Natural killer cell (primary cell): Measurements from ENCODE around the gene RAP1A. TPM values are rescaled to one million over a fixed set of nuclear protein-coding genes. Genes with fewer than 3 reads are reported as not detected.

Experiments
- ATAC-seq, 3 donors: fragments of 150-1000 bp in 2 of 3; fragments of 200-7000 bp in 1 of 3; cut with Tn5 transposase; 1 replicate in 1 of 3; 2 replicates in 2 of 3; pipeline ENCODE4 v1.10.0; 2021; ENCODE audit warnings: mild to moderate bottlenecking in 2 of 3, moderate library complexity in 2 of 3
- DNase-seq, 2 donors: peaks; one replicate each; pipeline versions ENCODE4 v3.0.0 to v3.0.0-alpha.2; 2013 to 2021; ENCODE audit warnings: mixed read lengths in 1 of 2
- H3K27ac ChIP-seq: one replicate; pipeline ENCODE4 v1.5.1; 2013; ENCODE audit warnings: mild to moderate bottlenecking, low read length
- H3K27me3 ChIP-seq: one replicate; pipeline ENCODE4 v1.6.1; 2013; ENCODE audit warnings: low read length; ENCODE audit not compliant: control insufficient read depth, insufficient read depth
- H3K36me3 ChIP-seq: one replicate; pipeline ENCODE4 v1.6.1; 2013; ENCODE audit warnings: low read length; ENCODE audit not compliant: control insufficient read depth, insufficient read depth
- H3K4me1 ChIP-seq: one replicate; pipeline ENCODE4 v1.6.1; 2013; ENCODE audit warnings: low read length; ENCODE audit not compliant: control insufficient read depth, insufficient read depth
- H3K4me3 ChIP-seq: one replicate; pipeline ENCODE4 v1.5.1; 2013; ENCODE audit warnings: low read length
- H3K9me3 ChIP-seq: one replicate; pipeline ENCODE4 v1.6.1; 2013; ENCODE audit warnings: low read length; ENCODE audit not compliant: control insufficient read depth, insufficient read depth
- H3K27ac Mint-ChIP-seq, 2 donors: one replicate each; pipeline ENCODE4 v1.8.0; 2022; ENCODE audit warnings: mild to moderate bottlenecking in 2 of 2, mixed read lengths in 2 of 2, moderate library complexity in 1 of 2
- H3K27me3 Mint-ChIP-seq, 2 donors: one replicate each; pipeline ENCODE4 v1.8.0; 2022; ENCODE audit warnings: low read depth in 2 of 2, mixed read lengths in 2 of 2
- H3K36me3 Mint-ChIP-seq: one replicate; pipeline ENCODE4 v1.8.0; 2022; ENCODE audit warnings: mixed read lengths
- H3K4me1 Mint-ChIP-seq, 2 donors: one replicate each; pipeline ENCODE4 v1.8.0; 2022; ENCODE audit warnings: mixed read lengths in 2 of 2
- H3K4me3 Mint-ChIP-seq: one replicate; pipeline ENCODE4 v1.8.0; 2022; ENCODE audit warnings: mild to moderate bottlenecking, moderate library complexity, mixed read lengths
- H3K9me3 Mint-ChIP-seq, 2 donors: one replicate each; pipeline ENCODE4 v1.8.0; 2022; ENCODE audit warnings: mixed read lengths in 2 of 2
- CTCF ChIP-seq: fragments of 200-600 bp; IDR thresholded peaks from one replicate; pipeline ENCODE4 v1.8.0; 2022; ENCODE audit warnings: antibody characterized with exemption
- WGBS: methylation state at CpG from one replicate; pipeline ENCODE4 v1.1.7; 2013; ENCODE audit warnings: missing lambda C conversion rate; ENCODE audit not compliant: insufficient coverage; 5-methylcytosine and 5-hydroxymethylcytosine counted together
- intact Hi-C: fragments of 100-400 bp; cut with micrococcal nuclease; formaldehyde crosslinking; loops from one replicate; pipeline ENCODE4 v1.14.2; 2022
- total RNA-seq, 4 donors: library from RNA; stranded (reverse); fragments of 120-200 nt in 1 of 4; gene quantifications; one replicate each; pipeline versions ENCODE4 v1.2.3 to v1.2.4, GENCODE V29; 2013 to 2022

RAP1A gene
- total RNA-seq, 3 donors from 2014 or later (not counting 1 experiment from before 2014, with no cell fraction given), result 83.7 to 112 (median 104) TPM

GRCh38 chr1:111581166-111581565 lies 38.4 kb upstream of the RAP1A start:
- H3K27me3 ChIP-seq, result no peaks in the 10 kb centered on the region
- H3K36me3 ChIP-seq, result no peaks in the 10 kb centered on the region
- WGBS, result 97% methylated on average over 2 of the region's 2 CpGs
- no peaks in the 10 kb centered on the region for H3K27me3 Mint-ChIP-seq
- no peak for DNase-seq
- H3K4me3 ChIP-seq, result no peak overlapping the region
- no peak for ATAC-seq
- no peak for TF ChIP-seq CTCF
- peaks cover 8% of the 10 kb centered on the region for H3K4me1 ChIP-seq
- H3K4me1 Mint-ChIP-seq, result peaks cover 8 to 12% of the 10 kb centered on the region in 2 donors
- no peak overlapping the region for H3K27ac Mint-ChIP-seq
- H3K9me3 Mint-ChIP-seq, result no peaks in the 10 kb centered on the region
- H3K4me3 Mint-ChIP-seq, result no peak overlapping the region
- H3K9me3 ChIP-seq, result no peaks in the 10 kb centered on the region
- intact Hi-C loops, result no loop called here
- no peak overlapping the region for H3K27ac ChIP-seq
- H3K36me3 Mint-ChIP-seq, result no peaks in the 10 kb centered on the region

GRCh38 chr1:111582016-111582415 lies 37.6 kb upstream of the RAP1A start:
- Histone ChIP-seq H3K4me1 (peaks cover 8% of the 10 kb centered on the region), H3K27me3 (no peaks in the 10 kb centered on the region), H3K36me3 (no peaks in the 10 kb centered on the region), H3K9me3 (no peaks in the 10 kb centered on the region), H3K4me3 (no peak overlapping the region), H3K27ac (no peak overlapping the region)
- intact Hi-C loops, result no loop called here
- Mint-ChIP-seq H3K36me3 (no peaks in the 10 kb centered on the region), H3K4me1 (peaks cover 8 to 12% of the 10 kb centered on the region in 2 donors), H3K4me3 (no peak overlapping the region), H3K27me3 (no peaks in the 10 kb centered on the region), H3K9me3 (no peaks in the 10 kb centered on the region), H3K27ac (no peak overlapping the region)
- WGBS, result 79% methylated on average over 1 of the region's 1 CpG
- ATAC-seq (no peak), DNase-seq (no peak)
- TF ChIP-seq CTCF, result no peak

- H3K27me3 Mint-ChIP-seq, result no peaks in the 10 kb centered on the region
- H3K36me3 Mint-ChIP-seq, result no peaks in the 10 kb centered on the region
- intact Hi-C loops, result no loop called here
- H3K9me3 Mint-ChIP-seq, result no peaks in the 10 kb centered on the region
- DNase-seq, result no peak
- WGBS, result 89% methylated on average over 7 of the region's 8 CpGs
- TF ChIP-seq CTCF, result no peak
- peak; percentile 63 to 72 (median 67) for ATAC-seq
- peaks cover 8 to 12% of the 10 kb centered on the region in 2 donors for H3K4me1 Mint-ChIP-seq
- Histone ChIP-seq H3K9me3 (no peaks in the 10 kb centered on the region), H3K4me3 (no peak overlapping the region), H3K4me1 (peaks cover 8% of the 10 kb centered on the region), H3K36me3 (no peaks in the 10 kb centered on the region), H3K27me3 (no peaks in the 10 kb centered on the region), H3K27ac (no peak overlapping the region)
- no peak overlapping the region for H3K4me3 Mint-ChIP-seq
- H3K27ac Mint-ChIP-seq, result no peak overlapping the region
These were observed 36.7 kb upstream of the RAP1A start for GRCh38 chr1:111582644-111583618.
